NCI-H526 (cell line): ENCODE measurements around the gene NPIPB8.
"Not testable (repeated sequence)": the region's sequence is repeated elsewhere in the genome, so short reads cannot be mapped to it uniquely, and the experiment has no call there.

Source experiments
- DNase-seq, 2 experiments: peaks; one replicate each; lab custom pipeline; 2025; lab: John Stamatoyannopoulos, UW

Gene NPIPB8

GRCh38 chr16:28636093-28636823, 1.6 kb upstream of the NPIPB8 start:
- DNase-seq = not testable (repeated sequence)

- DNase-seq = not testable (repeated sequence)
Measured at GRCh38 chr16:28638359-28638758, 494 bp downstream of the NPIPB8 start.

GRCh38 chr16:28639959-28640358, 2.1 kb downstream of the NPIPB8 start:
- DNase-seq = not testable (repeated sequence)

- DNase-seq = not testable (repeated sequence)
Measured at GRCh38 chr16:28666264-28666663, 28.4 kb downstream of the NPIPB8 start.

- not testable (repeated sequence) for DNase-seq
Measured at GRCh38 chr16:28667480-28667879, 29.6 kb downstream of the NPIPB8 start.

- not testable (repeated sequence) for DNase-seq
Measured at GRCh38 chr16:28668199-28668598, 30.3 kb downstream of the NPIPB8 start.

GRCh38 chr16:28688327-28688952, 50.6 kb downstream of the NPIPB8 start:
- DNase-seq = not testable (repeated sequence)

- not testable (repeated sequence) for DNase-seq
Measured at GRCh38 chr16:28689425-28689824, 51.6 kb downstream of the NPIPB8 start.

GRCh38 chr16:28691722-28692121, 53.9 kb downstream of the NPIPB8 start:
- DNase-seq = not testable (repeated sequence)

GRCh38 chr16:28693257-28693950, 55.5 kb downstream of the NPIPB8 start:
- DNase-seq = not testable (repeated sequence)

- not testable (repeated sequence) for DNase-seq
Measured at GRCh38 chr16:28699792-28700191, 61.9 kb downstream of the NPIPB8 start.

GRCh38 chr16:28700349-28700748, 62.5 kb downstream of the NPIPB8 start:
- not testable (repeated sequence) for DNase-seq

- DNase-seq = not testable (repeated sequence)
Measured at GRCh38 chr16:28701384-28701783, 63.5 kb downstream of the NPIPB8 start.

- not testable (repeated sequence) for DNase-seq
Measured at GRCh38 chr16:28704246-28704645, 66.4 kb downstream of the NPIPB8 start.
